ENCODE data around the gene SAFB2.

The SAFB2 gene

DNA sequence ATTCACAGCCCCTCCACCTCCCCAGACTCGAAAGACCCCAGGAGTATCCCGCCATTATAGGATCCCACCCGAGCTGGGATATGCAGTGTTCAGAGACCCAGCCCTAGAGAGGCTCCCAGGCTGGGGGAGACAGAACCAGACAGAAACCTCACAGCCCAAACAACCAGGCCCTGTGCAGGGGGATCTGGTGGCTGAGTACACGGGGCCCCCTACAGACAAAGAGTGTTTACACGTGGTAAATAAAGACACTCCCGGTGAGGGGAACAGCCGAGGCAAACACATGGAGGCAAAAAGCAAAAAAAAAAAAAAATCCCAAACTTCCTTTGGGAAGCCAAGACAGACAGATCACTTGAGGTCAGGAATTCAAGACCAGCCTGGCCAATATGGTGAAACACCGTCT is 79.9 kb downstream of the SAFB2 start:
- H3K9me3 Mint-ChIP-seq = no peaks in the 10 kb centered on the region
- H3K27ac Mint-ChIP-seq = no peak overlapping the region
- no peaks in the 10 kb centered on the region for H3K4me1 Mint-ChIP-seq (ENCODE audit: low read depth)
- no peak overlapping the region for H3K4me3 Mint-ChIP-seq
- no peaks in the 10 kb centered on the region for H3K36me3 Mint-ChIP-seq (ENCODE audit: low read depth)
- peaks cover 21% of the 10 kb centered on the region for H3K27me3 Mint-ChIP-seq
- DNase-seq = no peak

DNA sequence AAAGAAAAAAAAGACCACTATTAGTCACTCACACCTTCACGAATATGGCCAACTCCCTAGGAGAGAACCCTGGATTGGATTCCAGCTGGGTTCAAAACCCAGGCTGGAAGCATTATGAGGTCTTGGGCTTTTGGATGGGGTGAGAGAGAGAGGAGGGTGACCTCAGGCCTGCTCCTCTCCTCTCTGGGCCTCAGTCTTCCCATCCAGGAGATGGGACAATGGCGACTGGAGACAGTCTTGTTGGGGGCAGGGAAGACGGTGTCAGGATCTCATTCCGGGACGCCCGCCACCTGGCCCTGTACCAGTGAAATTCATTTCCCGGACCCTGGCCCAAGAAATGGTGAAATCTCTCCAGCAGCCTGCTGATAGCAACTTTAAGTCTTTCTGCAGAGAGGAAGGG is 81.1 kb downstream of the SAFB2 start:
- no peak for DNase-seq
- Mint-ChIP-seq H3K27me3 (peaks cover 26% of the 10 kb centered on the region), H3K27ac (no peak overlapping the region), H3K36me3 (ENCODE audit: low read depth) (no peaks in the 10 kb centered on the region), H3K9me3 (no peaks in the 10 kb centered on the region), H3K4me1 (ENCODE audit: low read depth) (no peaks in the 10 kb centered on the region), H3K4me3 (no peak overlapping the region)

DNA sequence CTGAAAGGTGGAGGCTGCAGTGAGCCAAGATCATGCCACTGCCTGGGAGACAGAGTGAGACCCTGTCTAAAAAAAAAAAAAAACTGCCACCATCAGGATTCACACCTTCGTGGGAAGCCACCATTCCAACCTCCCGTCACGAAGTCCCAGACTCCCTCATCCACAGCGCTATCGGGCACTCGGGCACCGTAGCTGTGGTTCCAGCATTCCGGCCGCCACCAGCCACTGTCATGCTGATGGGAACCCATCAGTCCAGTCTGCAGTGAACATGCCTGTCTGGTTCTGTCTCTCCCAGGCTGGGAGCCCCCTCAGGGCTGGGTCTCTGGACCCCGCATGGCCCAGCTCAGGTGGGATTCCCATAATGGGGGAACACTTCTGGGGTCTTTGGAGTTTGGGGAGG is 82.4 kb downstream of the SAFB2 start:
- peaks cover 2% of the 10 kb centered on the region for H3K9me3 Mint-ChIP-seq
- peaks cover 1% of the 10 kb centered on the region for H3K4me1 Mint-ChIP-seq (ENCODE audit: low read depth)
- peaks cover 37% of the 10 kb centered on the region for H3K27me3 Mint-ChIP-seq

DNA sequence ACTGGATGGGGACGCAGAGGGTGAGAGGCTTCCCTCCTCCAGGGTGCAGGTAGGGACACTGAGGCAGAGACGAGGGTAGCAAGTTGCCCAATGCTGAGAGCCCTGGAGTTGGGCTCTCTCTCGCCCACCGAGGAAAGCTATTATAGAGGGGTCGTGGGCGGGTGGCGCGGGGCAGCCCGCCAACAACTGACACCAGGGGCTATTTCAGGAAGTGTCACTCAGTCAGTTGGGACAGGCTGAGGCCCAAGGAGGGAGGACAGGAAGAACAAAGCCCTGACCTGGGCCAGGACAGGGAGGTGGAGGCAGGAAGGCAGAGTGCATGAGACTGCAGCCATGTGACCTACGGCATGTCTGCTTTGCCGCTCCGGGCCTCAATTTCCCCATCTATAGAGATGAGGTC is 84.7 kb downstream of the SAFB2 start:
- peaks cover 1% of the 10 kb centered on the region for H3K4me1 Mint-ChIP-seq (ENCODE audit: low read depth)

More for the DNA sequence above, 82.4 kb downstream of the SAFB2 start:
- no peak overlapping the region for H3K4me3 Mint-ChIP-seq
- H3K36me3 Mint-ChIP-seq (ENCODE audit: low read depth) = peaks cover under 1% of the 10 kb centered on the region
- H3K27ac Mint-ChIP-seq = no peak overlapping the region
- no peak for DNase-seq

More for the DNA sequence above, 84.7 kb downstream of the SAFB2 start:
- peaks cover 15% of the 10 kb centered on the region for H3K9me3 Mint-ChIP-seq
- no peak overlapping the region for H3K4me3 Mint-ChIP-seq
- no peak for DNase-seq
- H3K36me3 Mint-ChIP-seq (ENCODE audit: low read depth) = peaks cover 4% of the 10 kb centered on the region
- H3K27me3 Mint-ChIP-seq = peaks cover 43% of the 10 kb centered on the region
- H3K27ac Mint-ChIP-seq = no peak overlapping the region

All from activated T-cell treated with anti-CD3 and anti-CD28 coated beads, Interleukin-2, amount 50 U/mL, for 24 hours (primary cell).